Upper lobe of left lung (tissue), 6 donors: ENCODE data around the gene LAMA3. TPM values are rescaled to one million over a fixed set of nuclear protein-coding genes. Genes with fewer than 3 reads are reported as not detected.

Source experiments
- ATAC-seq, 2 donors: fragments of 200-7000 bp; cut with Tn5 transposase; one replicate each; pipeline ENCODE4 v1.9.1; 2022; ENCODE audit warnings: mild to moderate bottlenecking in 2 of 2, moderate library complexity in 2 of 2; ENCODE audit not compliant: low FRiP score in 2 of 2
- DNase-seq, 2 donors: peaks; one replicate each; pipeline ENCODE4 v3.0.0-alpha.2; 2019 to 2020
- H3K27ac ChIP-seq, 4 donors: fragments of 200-600 bp; sonication (generic); one replicate each; pipeline ENCODE4 v1.5.1; 2016 to 2019
- H3K27me3 ChIP-seq, 4 donors: fragments of 200-600 bp; sonication (generic); one replicate each; pipeline ENCODE4 v1.5.1; 2017 to 2019
- H3K36me3 ChIP-seq, 4 donors: fragments of 200-600 bp; sonication (generic); one replicate each; pipeline ENCODE4 v1.5.1; 2016 to 2019
- H3K4me1 ChIP-seq, 4 donors: fragments of 200-600 bp; sonication (generic); one replicate each; pipeline ENCODE4 v1.5.1; 2018 to 2019
- H3K4me3 ChIP-seq, 4 donors: fragments of 200-600 bp; sonication (generic); one replicate each; pipeline ENCODE4 v1.5.1; 2017 to 2019; ENCODE audit warnings: mild to moderate bottlenecking in 2 of 4, moderate library complexity in 1 of 4
- H3K9me3 ChIP-seq, 4 donors: fragments of 200-600 bp; sonication (generic); one replicate each; pipeline ENCODE4 v1.5.1; 2018 to 2019
- CTCF ChIP-seq, 6 experiments: fragments of 450-650 bp in 4 of 6; fragments of 200-600 bp in 2 of 6; sonication (generic) in 2 of 6; IDR thresholded peaks; one replicate each; pipeline ENCODE4 v1.5.1; 2016 to 2019; ENCODE audit warnings: antibody characterized with exemption in 6 of 6
- EP300 ChIP-seq, 4 donors: sonication (generic); formaldehyde crosslinking; IDR thresholded peaks; one replicate each; pipeline ENCODE4 v1.5.1; 2017; ENCODE audit warnings: antibody characterized with exemption in 4 of 4, control low read depth in 2 of 4
- POLR2A ChIP-seq, 4 donors: fragments of 450-650 bp; IDR thresholded peaks; one replicate each; pipeline ENCODE4 v1.5.1; 2016 to 2017; ENCODE audit warnings: antibody characterized with exemption in 4 of 4, mild to moderate bottlenecking in 2 of 4
- POLR2AphosphoS5 ChIP-seq, 2 donors: sonication (generic); formaldehyde crosslinking; IDR thresholded peaks; one replicate each; pipeline ENCODE4 v1.5.1; 2017; ENCODE audit warnings: antibody characterized with exemption in 2 of 2
- WGBS, 2 donors: methylation state at CpG; one replicate each; pipeline ENCODE4 v1.1.5; 2017 to 2018; 5-methylcytosine and 5-hydroxymethylcytosine counted together
- total RNA-seq, 6 donors: library from RNA; depleted of rRNA in 4 of 6; stranded (reverse); fragments of >200 nt in 4 of 6; gene quantifications; one replicate each; pipeline versions ENCODE4 v1.1.0 to v1.2.1, GENCODE V29; 2016 to 2021
- donor health status: DM: no; HTN: no; CAD: no; lungs with moderate emphysema.
- donor health status: DM: no; HTN: yes; CAD: no; lungs with severe emphysema.

Gene LAMA3
- total RNA-seq, 6 donors from 2014 or later, result 88.2 to 202 (median 141) TPM

- H3K9me3 ChIP-seq, result no peaks in the 10 kb centered on the region
- no peak overlapping the region for H3K4me3 ChIP-seq
- peaks cover 0 to 9% (median 0%) of the 10 kb centered on the region in 4 donors for H3K4me1 ChIP-seq
- no peaks in the 10 kb centered on the region for H3K36me3 ChIP-seq
- H3K27ac ChIP-seq, result no peak overlapping the region
- DNase-seq, result no peak
- TF ChIP-seq POLR2AphosphoS5 (IDR thresholded peaks at IDR 0.05), result no peak
- no peak for TF ChIP-seq POLR2A (IDR thresholded peaks at IDR 0.05)
- no peak for TF ChIP-seq CTCF (IDR thresholded peaks at IDR 0.05)
- TF ChIP-seq EP300 (IDR thresholded peaks at IDR 0.05), result no peak
- no peaks in the 10 kb centered on the region for H3K27me3 ChIP-seq
- WGBS, 2 donors, result 79% methylated on average over 3 of the region's 3 CpGs
- no peak for ATAC-seq
These were observed 274.4 kb downstream of the LAMA3 start for GRCh38 chr18:23963443-23964165.

- no peak for ATAC-seq
- peak in 1 of 2 donors; percentile 18 for DNase-seq
- H3K27me3 ChIP-seq, result no peaks in the 10 kb centered on the region
- H3K4me1 ChIP-seq, result peaks cover 0 to 9% (median 0%) of the 10 kb centered on the region in 4 donors
- TF ChIP-seq POLR2A (IDR thresholded peaks at IDR 0.05) (no peak), POLR2AphosphoS5 (IDR thresholded peaks at IDR 0.05) (no peak), CTCF (IDR thresholded peaks at IDR 0.05) (no peak), EP300 (IDR thresholded peaks at IDR 0.05) (no peak)
- H3K9me3 ChIP-seq, result no peaks in the 10 kb centered on the region
- 87% methylated on average over 11 of the region's 11 CpGs for WGBS, 2 donors
- no peaks in the 10 kb centered on the region for H3K36me3 ChIP-seq
- no peak overlapping the region for H3K27ac ChIP-seq
- no peak overlapping the region for H3K4me3 ChIP-seq
These were observed 275.3 kb downstream of the LAMA3 start for GRCh38 chr18:23964282-23965238.

GRCh38 chr18:23966909-23967308 is 277.7 kb downstream of the LAMA3 start:
- TF ChIP-seq CTCF (IDR thresholded peaks at IDR 0.05), result no peak
- ATAC-seq (no peak), DNase-seq (no peak)
- Histone ChIP-seq H3K4me1 (peaks cover 0 to 12% (median 1%) of the 10 kb centered on the region in 4 donors), H3K9me3 (no peaks in the 10 kb centered on the region), H3K27me3 (no peaks in the 10 kb centered on the region), H3K4me3 (no peak overlapping the region), H3K36me3 (no peaks in the 10 kb centered on the region), H3K27ac (no peak overlapping the region)
- 75 to 86% methylated on average over 8 of the region's 8 CpGs for WGBS, 2 donors

DNA sequence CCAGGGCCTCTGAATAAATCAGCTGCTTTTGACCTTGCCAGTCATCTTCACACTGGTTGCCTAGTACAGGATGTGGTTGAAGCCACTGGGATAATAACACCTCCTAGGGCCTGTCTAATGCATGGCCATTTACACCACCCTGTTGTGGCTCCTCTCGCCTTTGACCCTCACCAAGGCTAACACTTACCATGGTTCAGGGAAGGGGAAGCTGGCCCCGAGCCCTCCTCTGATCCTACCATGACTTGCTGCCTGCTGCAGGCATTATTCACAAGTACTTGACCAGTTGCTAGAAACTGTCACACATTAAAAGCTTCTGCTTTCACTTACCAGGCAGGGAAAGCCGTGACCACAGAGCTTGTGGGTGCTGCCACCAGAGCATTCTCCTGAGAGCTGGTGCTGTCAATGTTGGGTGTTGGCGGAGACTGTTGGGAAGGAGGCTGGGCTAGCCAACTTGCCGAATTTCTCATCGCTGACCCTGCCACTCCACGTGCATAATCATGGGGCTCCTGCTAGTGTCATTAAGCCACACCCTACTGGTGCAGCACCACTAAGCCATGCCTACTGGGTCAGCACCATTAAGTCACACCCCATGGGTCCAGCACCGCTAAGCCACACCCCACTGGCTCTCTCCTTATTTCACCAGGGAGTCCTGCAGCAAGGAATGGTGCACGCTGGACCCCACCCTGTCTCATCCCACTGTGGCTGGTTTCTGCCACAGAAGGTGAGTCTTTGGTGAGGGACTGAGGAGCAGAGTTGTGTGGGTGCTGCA is 278.3 kb downstream of the LAMA3 start:
- Histone ChIP-seq H3K27me3 (no peaks in the 10 kb centered on the region), H3K36me3 (no peaks in the 10 kb centered on the region), H3K27ac (no peak overlapping the region), H3K4me3 (no peak overlapping the region), H3K4me1 (peaks cover 0 to 12% (median 1%) of the 10 kb centered on the region in 4 donors), H3K9me3 (no peaks in the 10 kb centered on the region)
- no peak for TF ChIP-seq POLR2AphosphoS5 (IDR thresholded peaks at IDR 0.05)
- TF ChIP-seq POLR2A (IDR thresholded peaks at IDR 0.05), result no peak
- TF ChIP-seq EP300 (IDR thresholded peaks at IDR 0.05), result no peak
- TF ChIP-seq CTCF (IDR thresholded peaks at IDR 0.05), result no peak
- ATAC-seq, result peak in 1 of 2 donors; percentile 49
- WGBS, 2 donors, result 79 to 87% methylated on average over 6 to 9 of the region's 9 CpGs
- DNase-seq, result peak in 1 of 2 donors; percentile 29
